DOHH2 (cell line): ENCODE results near the gene EOGT.

Source experiments
- H3F3A ChIP-seq: fragments of 200-600 bp; sonication (generic), shearing (Covaris generic); 2 replicates; pipeline ENCODE4 v1.6.0; 2016; ENCODE audit warnings: antibody characterized with exemption, mild to moderate bottlenecking; ENCODE audit not compliant: control insufficient read depth, insufficient read depth
- H3K27ac ChIP-seq: fragments of 200-600 bp; sonication (generic); 2 replicates; pipeline ENCODE4 v1.5.1; 2014; ENCODE audit warnings: low read depth, mild to moderate bottlenecking, low read length, moderate library complexity
- H3K27me3 ChIP-seq: fragments of 200-600 bp; sonication (generic); 2 replicates; pipeline ENCODE4 v1.6.1; 2014; ENCODE audit warnings: mild to moderate bottlenecking, low read length, mixed read lengths; ENCODE audit not compliant: control insufficient read depth
- H3K36me3 ChIP-seq: fragments of 200-600 bp; sonication (generic); 2 replicates; pipeline ENCODE4 v1.6.1; 2014; ENCODE audit warnings: mild to moderate bottlenecking, low read length, moderate library complexity, mixed read lengths; ENCODE audit not compliant: control insufficient read depth
- H3K4me1 ChIP-seq: fragments of 200-600 bp; sonication (generic); 2 replicates; pipeline ENCODE4 v1.6.1; 2014; ENCODE audit warnings: mild to moderate bottlenecking, low read length, mixed read lengths; ENCODE audit not compliant: control insufficient read depth
- H3K4me2 ChIP-seq: fragments of 200-600 bp; sonication (generic); 2 replicates; pipeline ENCODE4 v1.6.0; 2014; ENCODE audit warnings: mild to moderate bottlenecking, low read length, moderate library complexity
- H3K4me3 ChIP-seq: fragments of 200-600 bp; sonication (generic); 2 replicates; pipeline ENCODE4 v1.5.1; 2014; ENCODE audit warnings: mild to moderate bottlenecking, low read length, mixed read lengths
- H3K79me2 ChIP-seq: fragments of 200-600 bp; sonication (generic); 2 replicates; pipeline ENCODE4 v1.6.1; 2014; ENCODE audit warnings: mild to moderate bottlenecking, low read length, mixed read lengths; ENCODE audit not compliant: control insufficient read depth
- H3K9me2 ChIP-seq: fragments of 200-600 bp; sonication (generic); replicated peaks from 2 replicates; pipeline ENCODE4 v1.6.1; 2014; ENCODE audit warnings: mild to moderate bottlenecking, low read length, mixed read lengths; ENCODE audit not compliant: control insufficient read depth
- H3K9me3 ChIP-seq: fragments of 200-600 bp; sonication (generic); 2 replicates; pipeline ENCODE4 v1.6.1; 2014; ENCODE audit warnings: antibody characterized with exemption, low read length, mixed read lengths; ENCODE audit not compliant: control insufficient read depth, insufficient read depth
- H4K20me1 ChIP-seq: fragments of 200-600 bp; sonication (generic); 2 replicates; pipeline ENCODE4 v1.6.0; 2014; ENCODE audit warnings: low read depth, mild to moderate bottlenecking, antibody characterized with exemption, low read length, moderate library complexity; ENCODE audit not compliant: control insufficient read depth, insufficient read depth
- EZH2phosphoT487 ChIP-seq: fragments of 200-600 bp; sonication (generic); IDR thresholded peaks from 2 replicates; pipeline ENCODE4 v1.6.1; 2017; ENCODE audit warnings: borderline replicate concordance, mild to moderate bottlenecking, antibody characterized with exemption, low read length, moderate library complexity, mixed read lengths
- TF ChIP-seq, protein P1 (sequence below): fragments of 200-600 bp; sonication (generic); IDR thresholded peaks from one replicate; pipeline ENCODE4 v1.5.1; 2014; ENCODE audit warnings: antibody characterized with exemption, mild to moderate bottlenecking, low read depth, low read length; ENCODE audit not compliant: poor library complexity, severe bottlenecking

The EOGT gene

DNA sequence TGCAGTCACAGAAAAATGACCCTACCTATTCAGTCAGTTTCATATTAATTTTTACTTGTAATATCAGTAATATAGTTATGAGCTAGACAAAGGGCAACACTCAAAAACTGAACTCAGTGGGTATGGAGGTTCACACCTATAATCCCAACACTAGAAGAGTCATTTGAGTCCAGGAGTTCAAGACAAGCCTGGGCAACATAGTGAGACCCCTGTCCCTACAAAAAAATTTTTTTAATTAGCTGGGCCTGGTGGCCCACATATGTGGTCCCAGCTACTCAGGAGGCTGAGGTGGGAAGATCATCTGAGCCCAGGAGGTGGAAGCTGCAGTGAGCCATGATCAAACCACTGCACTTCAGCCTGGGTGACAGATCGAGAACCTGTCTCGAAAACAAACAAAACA lies 35.5 kb upstream of the EOGT start:
- Histone ChIP-seq H3K27ac (no peak overlapping the region), H3K4me2 (peak overlapping the region; percentile 9; the same call in 1 of the 2 replicates), H3K4me1 (peaks cover 17% of the 10 kb centered on the region), H3K9me3 (no peaks in the 10 kb centered on the region), H3F3A (peaks cover 9% of the 10 kb centered on the region; the same call in 1 of the 2 replicates), H3K36me3 (peaks cover 62% of the 10 kb centered on the region), H3K9me2 (no peaks in the 10 kb centered on the region), H3K27me3 (no peaks in the 10 kb centered on the region), H4K20me1 (no peaks in the 10 kb centered on the region), H3K79me2 (peaks cover 52% of the 10 kb centered on the region), H3K4me3 (no peak overlapping the region)
- TF ChIP-seq EZH2phosphoT487: no peak
- TF ChIP-seq, protein P1, sequence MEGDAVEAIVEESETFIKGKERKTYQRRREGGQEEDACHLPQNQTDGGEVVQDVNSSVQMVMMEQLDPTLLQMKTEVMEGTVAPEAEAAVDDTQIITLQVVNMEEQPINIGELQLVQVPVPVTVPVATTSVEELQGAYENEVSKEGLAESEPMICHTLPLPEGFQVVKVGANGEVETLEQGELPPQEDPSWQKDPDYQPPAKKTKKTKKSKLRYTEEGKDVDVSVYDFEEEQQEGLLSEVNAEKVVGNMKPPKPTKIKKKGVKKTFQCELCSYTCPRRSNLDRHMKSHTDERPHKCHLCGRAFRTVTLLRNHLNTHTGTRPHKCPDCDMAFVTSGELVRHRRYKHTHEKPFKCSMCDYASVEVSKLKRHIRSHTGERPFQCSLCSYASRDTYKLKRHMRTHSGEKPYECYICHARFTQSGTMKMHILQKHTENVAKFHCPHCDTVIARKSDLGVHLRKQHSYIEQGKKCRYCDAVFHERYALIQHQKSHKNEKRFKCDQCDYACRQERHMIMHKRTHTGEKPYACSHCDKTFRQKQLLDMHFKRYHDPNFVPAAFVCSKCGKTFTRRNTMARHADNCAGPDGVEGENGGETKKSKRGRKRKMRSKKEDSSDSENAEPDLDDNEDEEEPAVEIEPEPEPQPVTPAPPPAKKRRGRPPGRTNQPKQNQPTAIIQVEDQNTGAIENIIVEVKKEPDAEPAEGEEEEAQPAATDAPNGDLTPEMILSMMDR: no peak

DNA sequence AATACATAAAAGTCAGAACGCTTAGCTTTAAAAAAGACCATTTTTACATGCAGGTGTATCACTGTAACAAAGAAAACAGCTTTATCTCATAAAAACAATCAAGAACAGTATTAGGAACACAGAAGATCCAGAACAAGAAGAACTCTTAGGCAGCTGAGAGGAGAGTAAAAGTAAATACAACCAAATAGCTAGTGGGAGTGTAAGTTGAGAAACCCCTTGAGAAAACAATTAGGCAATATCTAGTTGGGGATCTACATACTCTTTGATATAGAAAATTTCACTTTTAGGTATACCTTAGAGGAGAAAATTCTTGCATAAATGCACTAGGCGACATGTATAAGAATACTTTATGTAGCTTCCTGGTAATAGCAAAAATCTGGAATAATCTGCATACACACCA lies 31.1 kb upstream of the EOGT start:
- Histone ChIP-seq H3K4me3 (no peak overlapping the region), H3F3A (no peaks in the 10 kb centered on the region), H3K9me2 (no peaks in the 10 kb centered on the region), H3K36me3 (peaks cover 76% of the 10 kb centered on the region), H3K79me2 (peaks cover 27% of the 10 kb centered on the region), H3K9me3 (no peaks in the 10 kb centered on the region), H4K20me1 (no peaks in the 10 kb centered on the region), H3K4me1 (no peaks in the 10 kb centered on the region), H3K27me3 (no peaks in the 10 kb centered on the region), H3K27ac (no peak overlapping the region), H3K4me2 (no peak overlapping the region)
- TF ChIP-seq EZH2phosphoT487: no peak
- TF ChIP-seq, protein P1: no peak

DNA sequence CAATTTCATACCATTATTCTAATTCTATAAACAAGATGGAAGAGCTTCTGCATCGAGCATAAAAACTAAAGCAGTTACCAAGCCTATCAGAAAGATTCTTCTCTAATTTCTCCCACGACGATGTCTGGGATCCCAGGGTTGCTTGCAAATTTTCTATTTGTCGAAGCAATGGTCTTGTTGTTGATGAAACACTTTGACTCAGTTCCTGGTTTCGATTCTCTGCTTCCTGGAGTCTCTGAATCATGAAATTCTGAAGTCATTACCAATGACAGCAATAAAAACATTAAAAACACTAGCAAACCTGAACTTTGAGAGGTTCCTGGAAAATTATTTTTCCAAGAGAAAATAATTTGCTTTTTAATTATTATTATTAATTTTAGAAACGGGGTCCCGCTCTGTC lies 20.0 kb upstream of the EOGT start:
- Histone ChIP-seq H3K4me1 (no peaks in the 10 kb centered on the region), H3K27ac (no peak overlapping the region), H4K20me1 (no peaks in the 10 kb centered on the region), H3F3A (no peaks in the 10 kb centered on the region), H3K27me3 (no peaks in the 10 kb centered on the region), H3K4me3 (no peak overlapping the region), H3K9me3 (no peaks in the 10 kb centered on the region), H3K4me2 (no peak overlapping the region), H3K79me2 (no peaks in the 10 kb centered on the region), H3K9me2 (no peaks in the 10 kb centered on the region), H3K36me3 (peaks cover 74% of the 10 kb centered on the region)
- no peak for TF ChIP-seq EZH2phosphoT487
- TF ChIP-seq, protein P1: no peak
